ENCODE measurements around the gene ANKRD22.

ANKRD22 gene

GRCh38 chr10:88802523-88803285 lies 48.9 kb downstream of the ANKRD22 start, which contains the start of gene LIPM:
LIPM (plus strand) TSS chr10:88802730; CDS start chr10:88802897, 167 bp downstream.
- H3K9me3 ChIP-seq (ENCODE audit: insufficient read depth, low read depth, low read length) = no peaks in the 10 kb centered on the region
- H3K27me3 ChIP-seq (ENCODE audit: insufficient read depth, low read length, poor library complexity, severe bottlenecking) = no peaks in the 10 kb centered on the region
- H3F3A ChIP-seq (ENCODE audit: low read depth) = no peaks in the 10 kb centered on the region
- H2AFZ ChIP-seq (ENCODE audit: low read length) = no peak within 1 kb of the TSS
- peaks cover 6% of the 10 kb centered on the region for H3K4me1 ChIP-seq (ENCODE audit: insufficient read depth, low read length, poor library complexity, severe bottlenecking)
- no peaks in the 10 kb centered on the region for H4K20me1 ChIP-seq (ENCODE audit: insufficient read depth, low read length, poor library complexity, severe bottlenecking)
- H3K9me2 ChIP-seq (replicated peaks; ENCODE audit: low read depth, low read length) = no peaks in the 10 kb centered on the region
- no peak within 1 kb of the TSS for H3K4me2 ChIP-seq (ENCODE audit: low read depth, low read length, poor library complexity, severe bottlenecking)
- TF ChIP-seq CTCF (conservative IDR thresholded peaks at IDR 0.05; ENCODE audit: low read length) (no peak), EZH2phosphoT487 (IDR thresholded peaks at IDR 0.05; ENCODE audit: borderline replicate concordance) (no peak)
- no peak within 1 kb of the TSS for H3K9ac ChIP-seq (ENCODE audit: low read depth, low read length, poor library complexity, severe bottlenecking)
- H3K79me2 ChIP-seq (ENCODE audit: insufficient read depth, low read length) = no peaks in the 10 kb centered on the region
- H3K4me3 ChIP-seq (ENCODE audit: low read length, poor library complexity, severe bottlenecking) = no peak within 1 kb of the TSS
- H3K36me3 ChIP-seq (ENCODE audit: insufficient read depth, low read length) = no peaks in the 10 kb centered on the region

GRCh38 chr10:88800152-88801125 lies 51.2 kb downstream of the ANKRD22 start:
- H2AFZ ChIP-seq (ENCODE audit: low read length) = no peak overlapping the region
- no peaks in the 10 kb centered on the region for H3K9me2 ChIP-seq (replicated peaks; ENCODE audit: low read depth, low read length)
- H3K9me3 ChIP-seq (ENCODE audit: insufficient read depth, low read depth, low read length) = no peaks in the 10 kb centered on the region
- no peak overlapping the region for H3K4me2 ChIP-seq (ENCODE audit: low read depth, low read length, poor library complexity, severe bottlenecking)
- no peaks in the 10 kb centered on the region for H3F3A ChIP-seq (ENCODE audit: low read depth)
- no peak overlapping the region for H3K4me3 ChIP-seq (ENCODE audit: low read length, poor library complexity, severe bottlenecking)
- H4K20me1 ChIP-seq (ENCODE audit: insufficient read depth, low read length, poor library complexity, severe bottlenecking) = no peaks in the 10 kb centered on the region
- no peak overlapping the region for H3K9ac ChIP-seq (ENCODE audit: low read depth, low read length, poor library complexity, severe bottlenecking)
- no peaks in the 10 kb centered on the region for H3K79me2 ChIP-seq (ENCODE audit: insufficient read depth, low read length)
- H3K4me1 ChIP-seq (ENCODE audit: insufficient read depth, low read length, poor library complexity, severe bottlenecking) = peaks cover 4% of the 10 kb centered on the region
- TF ChIP-seq CTCF (conservative IDR thresholded peaks at IDR 0.05; ENCODE audit: low read length) = no peak
- no peak for TF ChIP-seq EZH2phosphoT487 (IDR thresholded peaks at IDR 0.05; ENCODE audit: borderline replicate concordance)
- no peaks in the 10 kb centered on the region for H3K36me3 ChIP-seq (ENCODE audit: insufficient read depth, low read length)
- H3K27me3 ChIP-seq (ENCODE audit: insufficient read depth, low read length, poor library complexity, severe bottlenecking) = no peaks in the 10 kb centered on the region

GRCh38 chr10:88794731-88795130 lies 56.9 kb downstream of the ANKRD22 start:
- H4K20me1 ChIP-seq (ENCODE audit: insufficient read depth, low read length, poor library complexity, severe bottlenecking) = no peaks in the 10 kb centered on the region
- no peaks in the 10 kb centered on the region for H3K27me3 ChIP-seq (ENCODE audit: insufficient read depth, low read length, poor library complexity, severe bottlenecking)
- H3K4me3 ChIP-seq (ENCODE audit: low read length, poor library complexity, severe bottlenecking) = no peak overlapping the region
- H3K79me2 ChIP-seq (ENCODE audit: insufficient read depth, low read length) = no peaks in the 10 kb centered on the region
- H3K36me3 ChIP-seq (ENCODE audit: insufficient read depth, low read length) = no peaks in the 10 kb centered on the region
- H3K9me2 ChIP-seq (replicated peaks; ENCODE audit: low read depth, low read length) = no peaks in the 10 kb centered on the region
- H2AFZ ChIP-seq (ENCODE audit: low read length) = no peak overlapping the region
- TF ChIP-seq CTCF (conservative IDR thresholded peaks at IDR 0.05; ENCODE audit: low read length) (no peak), EZH2phosphoT487 (IDR thresholded peaks at IDR 0.05; ENCODE audit: borderline replicate concordance) (no peak)
- no peak overlapping the region for H3K4me2 ChIP-seq (ENCODE audit: low read depth, low read length, poor library complexity, severe bottlenecking)
- no peak overlapping the region for H3K9ac ChIP-seq (ENCODE audit: low read depth, low read length, poor library complexity, severe bottlenecking)
- peaks cover 21% of the 10 kb centered on the region for H3K4me1 ChIP-seq (ENCODE audit: insufficient read depth, low read length, poor library complexity, severe bottlenecking)
- H3K9me3 ChIP-seq (ENCODE audit: insufficient read depth, low read depth, low read length) = no peaks in the 10 kb centered on the region
- no peaks in the 10 kb centered on the region for H3F3A ChIP-seq (ENCODE audit: low read depth)
